NCI-H1417 (cell line): ENCODE measurements around the gene ABCG1.

Experiments used
- DNase-seq, 3 experiments: peaks; one replicate each; lab custom pipeline; 2025; lab: John Stamatoyannopoulos, UW

Gene ABCG1

GRCh38 chr21:42191696-42192595 is 27.0 kb upstream of the ABCG1 start:
- DNase-seq, result peak in 1 of 3 experiments; percentile 65

- DNase-seq, result no peak
These were observed 25.7 kb upstream of the ABCG1 start for GRCh38 chr21:42193131-42193671.

DNA sequence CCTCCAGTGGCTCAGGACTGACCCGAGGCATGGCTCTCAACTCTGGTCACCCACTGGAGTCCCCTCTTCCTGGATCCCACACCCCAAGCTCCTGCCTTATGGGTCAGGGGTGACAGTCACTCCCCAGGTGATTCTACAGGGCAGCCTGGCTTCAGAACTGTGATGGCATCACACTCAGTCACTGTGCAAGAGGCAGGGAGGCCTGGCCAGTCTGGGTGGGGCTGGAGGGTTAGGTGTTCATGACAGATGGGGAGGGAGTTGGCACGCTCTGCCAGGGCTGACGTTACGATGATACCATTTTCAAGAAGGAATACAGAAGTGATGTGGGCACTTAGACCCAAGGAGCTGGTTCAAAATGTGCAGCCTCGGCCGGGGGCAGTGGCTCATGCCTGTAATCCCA is 25.2 kb upstream of the ABCG1 start:
- DNase-seq, result no peak

DNA sequence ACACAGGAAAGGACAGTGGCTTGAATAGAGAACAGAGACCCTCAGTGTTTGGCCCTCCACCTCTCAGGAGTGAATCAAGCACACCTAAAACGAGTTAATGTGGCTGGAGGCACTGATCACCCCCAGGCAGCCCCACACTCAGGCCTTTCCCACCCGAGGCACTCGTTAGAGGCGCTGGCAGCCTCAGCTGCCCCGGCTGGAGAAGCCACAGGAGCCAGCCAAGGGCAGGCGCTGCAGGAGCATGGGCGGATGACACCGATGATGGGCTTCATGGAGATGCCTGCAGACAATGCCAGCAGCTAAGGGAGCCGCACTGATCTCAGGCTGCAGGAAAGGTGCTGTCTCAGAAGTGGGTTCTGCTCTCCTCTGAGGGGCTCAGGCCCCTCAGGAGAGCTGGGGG is 24.1 kb upstream of the ABCG1 start:
- DNase-seq, result no peak

GRCh38 chr21:42195378-42196031 is 23.4 kb upstream of the ABCG1 start:
- no peak for DNase-seq

- peak in 1 of 3 experiments; percentile 51 for DNase-seq
These were observed 19.7 kb upstream of the ABCG1 start for GRCh38 chr21:42198929-42199867.

- DNase-seq, result no peak
These were observed 19.0 kb upstream of the ABCG1 start for GRCh38 chr21:42199868-42200463.

DNA sequence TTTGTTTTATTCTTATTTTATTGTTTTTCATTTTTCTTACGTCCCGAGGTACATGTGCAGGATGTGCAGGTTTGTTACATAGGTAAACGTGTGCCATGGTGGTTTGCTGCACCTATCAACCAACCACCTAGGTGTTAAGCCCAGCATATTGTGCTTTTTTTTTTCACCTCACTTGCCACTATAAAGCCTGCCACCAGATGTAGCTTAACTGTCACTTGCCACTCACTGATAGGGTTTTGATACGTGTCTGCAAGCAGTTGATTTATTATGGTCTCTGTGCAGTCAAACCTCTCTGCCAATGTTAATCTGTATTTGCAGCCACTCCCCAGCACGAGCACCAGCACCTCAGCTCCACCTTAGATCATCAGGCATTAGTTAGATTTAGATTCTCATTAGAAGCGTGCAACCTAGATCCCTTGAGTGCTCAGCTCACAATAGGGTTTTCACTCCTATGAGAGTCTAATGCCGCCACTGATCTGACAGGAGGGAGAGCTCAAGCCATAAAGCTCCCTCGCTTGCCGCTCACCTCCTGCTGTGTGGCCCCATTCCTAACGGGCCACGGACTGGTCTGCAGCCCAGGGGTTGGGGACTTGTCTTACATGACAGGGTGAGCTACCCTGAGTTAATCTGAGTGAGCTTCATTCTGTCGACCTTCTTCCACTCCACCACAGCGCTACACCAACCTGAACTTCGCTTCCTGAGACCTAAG is 17.9 kb upstream of the ABCG1 start:
- no peak for DNase-seq

- no peak for DNase-seq
These were observed 17.3 kb upstream of the ABCG1 start for GRCh38 chr21:42201615-42202161.

DNA sequence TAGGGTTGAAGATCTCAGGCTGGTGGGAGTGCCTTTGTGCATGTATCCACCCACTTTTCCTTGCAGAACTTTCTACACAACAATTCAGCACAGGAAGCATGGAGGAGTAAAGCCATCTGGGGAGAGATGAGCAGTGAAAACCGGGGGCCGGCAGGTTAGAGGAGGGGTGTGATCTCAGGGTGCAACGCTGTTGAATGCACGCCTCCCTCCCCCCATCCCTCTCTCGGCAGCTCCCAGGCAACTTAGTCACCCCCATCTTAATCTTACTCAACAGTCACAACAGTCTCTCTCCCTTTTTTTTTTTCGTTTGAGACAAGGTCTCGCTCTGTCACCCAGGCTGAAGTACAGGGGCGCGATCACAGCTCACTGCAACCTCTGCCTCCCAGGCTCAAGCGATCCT is 16.6 kb upstream of the ABCG1 start:
- DNase-seq, result no peak

- no peak for DNase-seq
These were observed 15.6 kb upstream of the ABCG1 start for GRCh38 chr21:42203321-42203720.

DNA sequence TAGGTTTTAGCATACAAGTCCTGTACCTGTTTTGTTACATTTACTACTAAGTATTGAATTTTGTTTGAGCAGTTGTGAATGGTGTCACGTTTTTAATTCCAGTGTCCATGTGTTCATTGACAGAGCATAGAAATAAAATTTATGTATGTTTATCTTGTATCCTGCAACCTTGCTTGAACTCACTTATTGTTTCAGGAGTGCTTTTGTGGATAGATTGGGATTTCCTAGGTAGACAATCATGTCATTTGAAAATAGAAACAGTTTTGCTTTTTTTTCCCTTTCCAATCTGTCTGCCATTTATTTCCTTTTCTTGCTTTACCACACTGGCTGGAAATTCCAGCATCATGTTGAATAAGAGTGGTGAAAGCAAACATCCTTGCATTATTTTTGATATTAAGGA is 15.0 kb upstream of the ABCG1 start:
- no peak for DNase-seq

- DNase-seq, result no peak
These were observed 11.5 kb upstream of the ABCG1 start for GRCh38 chr21:42207426-42207825.

- no peak for DNase-seq
These were observed 10.9 kb upstream of the ABCG1 start for GRCh38 chr21:42208036-42208435.

DNA sequence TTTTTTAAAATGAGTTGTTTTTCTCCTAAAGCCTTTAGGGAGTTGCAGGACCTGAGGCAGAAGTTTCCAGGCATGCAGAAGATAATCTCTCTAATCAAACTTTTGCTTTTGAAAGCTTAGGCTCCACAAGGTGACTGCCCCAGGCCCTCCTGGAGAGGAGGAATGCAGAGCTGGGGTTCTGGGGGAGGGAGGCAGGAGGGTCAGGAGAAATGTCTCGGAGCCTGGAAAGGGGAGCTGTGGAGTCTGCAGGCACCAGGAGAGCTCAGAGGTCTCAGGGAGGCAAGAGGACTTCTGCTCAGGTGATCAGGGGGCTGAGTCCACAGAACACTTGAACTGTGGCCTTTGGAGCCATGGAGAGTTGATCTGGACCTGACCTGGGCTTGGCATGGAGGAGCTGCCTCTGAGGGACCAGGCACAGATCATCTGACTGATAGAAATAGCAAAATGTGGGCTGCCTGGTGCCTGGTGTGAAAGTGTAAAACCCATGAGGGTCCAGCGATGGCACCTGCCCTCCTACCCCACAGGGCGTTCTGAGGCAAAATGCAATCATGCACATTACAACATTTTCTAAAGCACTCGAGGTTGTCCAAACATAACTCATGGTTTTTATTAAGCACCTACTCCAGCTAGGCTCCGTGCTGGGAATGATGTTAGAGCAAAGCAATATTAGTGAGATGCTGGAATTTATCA is 10.0 kb upstream of the ABCG1 start:
- no peak for DNase-seq

DNA sequence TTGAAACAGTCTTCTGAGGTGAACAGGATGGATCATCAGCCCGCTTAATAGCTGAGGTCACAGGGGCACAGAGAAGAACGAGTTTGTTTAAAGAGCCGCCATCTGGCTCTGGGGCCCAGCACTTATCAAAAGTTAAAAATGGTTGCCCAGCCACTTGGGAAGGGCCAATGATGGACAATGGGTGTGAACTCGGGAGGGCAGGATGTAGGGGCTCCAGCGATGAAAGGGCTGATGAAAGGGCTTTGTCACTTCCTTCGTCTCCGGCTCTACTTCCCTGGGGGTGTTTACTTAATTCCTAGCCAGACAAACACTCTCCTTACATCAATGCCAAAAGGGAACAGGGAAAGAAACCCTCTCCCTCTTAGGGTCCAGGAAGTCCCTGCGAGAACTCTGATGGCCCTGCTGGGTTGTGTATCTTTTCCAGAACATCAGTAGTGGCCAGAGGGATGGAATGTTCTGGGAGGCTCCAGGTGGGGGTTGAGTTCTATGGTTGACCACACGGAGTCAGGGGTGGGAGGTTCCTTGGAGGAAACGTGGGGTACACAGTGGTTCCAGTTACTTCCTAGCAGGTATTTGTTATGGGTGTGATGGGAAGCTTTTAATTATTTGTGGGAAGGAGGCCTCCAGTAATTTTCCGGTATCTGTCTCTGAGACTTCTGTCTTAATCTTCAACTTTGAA is 9.0 kb upstream of the ABCG1 start:
- DNase-seq, result peak in 2 of 3 experiments; percentile 24 to 52

DNA sequence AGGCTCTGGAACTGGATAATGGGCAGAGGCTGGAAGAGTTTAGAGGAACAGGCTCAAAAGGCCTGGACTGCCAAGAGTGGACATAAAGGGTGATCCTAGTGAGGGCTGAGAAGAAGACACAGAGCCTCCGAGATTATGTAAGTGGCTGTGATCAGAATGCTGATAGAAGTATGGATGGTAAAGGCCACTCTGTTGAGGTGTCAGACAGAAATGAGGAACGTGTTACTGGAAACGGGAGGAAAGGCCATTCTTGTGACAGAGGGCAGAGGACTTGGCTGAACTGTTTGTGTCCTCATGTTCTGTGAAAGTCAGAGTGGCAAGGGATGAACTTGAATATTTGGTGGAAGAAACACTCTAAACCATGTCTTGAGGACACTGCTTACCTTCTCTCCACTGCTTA is 6.7 kb upstream of the ABCG1 start:
- no peak for DNase-seq

- DNase-seq, result no peak
These were observed 5.7 kb upstream of the ABCG1 start for GRCh38 chr21:42213082-42213774.
